ENCODE data around the gene LCE5A.

The LCE5A gene

GRCh38 chr1:152495066-152495675 is 15.4 kb upstream of the LCE5A start:
- Histone ChIP-seq H3K4me3 (ENCODE audit: low read depth, low read length) (no peak overlapping the region), H3K27ac (no peak overlapping the region), H3K36me3 (no peaks in the 10 kb centered on the region), H3K9me3 (ENCODE audit: severe bottlenecking) (no peaks in the 10 kb centered on the region), H3K27me3 (ENCODE audit: insufficient read depth, low read depth, severe bottlenecking) (peaks cover 76% of the 10 kb centered on the region)
- TF ChIP-seq CTCF (IDR thresholded peaks at IDR 0.05; ENCODE audit: low read depth, low read length), result peak; percentile 89
- DNase-seq, result peak; percentile 70

GRCh38 chr1:152497273-152497672 is 13.3 kb upstream of the LCE5A start:
- TF ChIP-seq CTCF (IDR thresholded peaks at IDR 0.05; ENCODE audit: low read depth, low read length), result peak; percentile 63
- no peak overlapping the region for H3K4me3 ChIP-seq (ENCODE audit: low read depth, low read length)
- peak; percentile 41 for DNase-seq
- H3K9me3 ChIP-seq (ENCODE audit: severe bottlenecking), result no peaks in the 10 kb centered on the region
- H3K27ac ChIP-seq, result no peak overlapping the region
- H3K36me3 ChIP-seq, result no peaks in the 10 kb centered on the region
- H3K27me3 ChIP-seq (ENCODE audit: insufficient read depth, low read depth, severe bottlenecking), result peaks cover 91% of the 10 kb centered on the region

GRCh38 chr1:152501704-152502103 is 8.9 kb upstream of the LCE5A start:
- Histone ChIP-seq H3K36me3 (no peaks in the 10 kb centered on the region), H3K27me3 (ENCODE audit: insufficient read depth, low read depth, severe bottlenecking) (peaks cover 99% of the 10 kb centered on the region), H3K27ac (no peak overlapping the region), H3K4me3 (ENCODE audit: low read depth, low read length) (no peak overlapping the region), H3K9me3 (ENCODE audit: severe bottlenecking) (no peaks in the 10 kb centered on the region)
- DNase-seq, result no peak
- TF ChIP-seq CTCF (IDR thresholded peaks at IDR 0.05; ENCODE audit: low read depth, low read length), result no peak

- no peak for DNase-seq
- Histone ChIP-seq H3K27me3 (ENCODE audit: insufficient read depth, low read depth, severe bottlenecking) (peaks cover 100% of the 10 kb centered on the region), H3K27ac (no peak overlapping the region), H3K4me3 (ENCODE audit: low read depth, low read length) (no peak overlapping the region), H3K9me3 (ENCODE audit: severe bottlenecking) (no peaks in the 10 kb centered on the region), H3K36me3 (no peaks in the 10 kb centered on the region)
- TF ChIP-seq CTCF (IDR thresholded peaks at IDR 0.05; ENCODE audit: low read depth, low read length), result no peak
Observed at GRCh38 chr1:152502496-152503180, 8.0 kb upstream of the LCE5A start.

- no peaks in the 10 kb centered on the region for H3K36me3 ChIP-seq
- TF ChIP-seq CTCF (IDR thresholded peaks at IDR 0.05; ENCODE audit: low read depth, low read length), result no peak
- no peak overlapping the region for H3K4me3 ChIP-seq (ENCODE audit: low read depth, low read length)
- H3K27me3 ChIP-seq (ENCODE audit: insufficient read depth, low read depth, severe bottlenecking), result peaks cover 99% of the 10 kb centered on the region
- no peak for DNase-seq
- no peaks in the 10 kb centered on the region for H3K9me3 ChIP-seq (ENCODE audit: severe bottlenecking)
- H3K27ac ChIP-seq, result no peak overlapping the region
Observed at GRCh38 chr1:152505083-152505482, 5.5 kb upstream of the LCE5A start.
